ENCODE results near the gene NTN4.
"Not testable (repeated sequence)": the region's sequence is repeated elsewhere in the genome, so short reads cannot be mapped to it uniquely, and the experiment has no call there.

DNA sequence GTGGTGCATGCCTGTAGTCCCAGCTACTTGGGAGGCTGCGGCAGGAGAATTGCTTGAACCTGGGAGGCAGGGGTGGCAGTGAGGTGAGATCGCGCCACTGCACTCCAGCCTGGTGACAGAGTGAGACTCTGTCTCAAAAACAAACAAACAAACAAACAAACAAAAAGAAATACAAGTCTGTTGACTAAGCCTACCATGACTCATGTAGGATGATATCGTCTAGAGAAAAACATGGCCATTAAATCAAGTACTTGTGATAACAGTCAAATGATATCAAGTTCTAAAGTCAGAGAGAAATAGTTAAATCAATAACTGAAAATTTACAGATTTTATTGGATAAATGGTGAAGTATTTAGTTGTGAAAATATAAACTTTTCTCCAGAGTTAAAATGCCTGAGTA lies 21.6 kb upstream of the NTN4 start:
- TF ChIP-seq, protein P1, sequence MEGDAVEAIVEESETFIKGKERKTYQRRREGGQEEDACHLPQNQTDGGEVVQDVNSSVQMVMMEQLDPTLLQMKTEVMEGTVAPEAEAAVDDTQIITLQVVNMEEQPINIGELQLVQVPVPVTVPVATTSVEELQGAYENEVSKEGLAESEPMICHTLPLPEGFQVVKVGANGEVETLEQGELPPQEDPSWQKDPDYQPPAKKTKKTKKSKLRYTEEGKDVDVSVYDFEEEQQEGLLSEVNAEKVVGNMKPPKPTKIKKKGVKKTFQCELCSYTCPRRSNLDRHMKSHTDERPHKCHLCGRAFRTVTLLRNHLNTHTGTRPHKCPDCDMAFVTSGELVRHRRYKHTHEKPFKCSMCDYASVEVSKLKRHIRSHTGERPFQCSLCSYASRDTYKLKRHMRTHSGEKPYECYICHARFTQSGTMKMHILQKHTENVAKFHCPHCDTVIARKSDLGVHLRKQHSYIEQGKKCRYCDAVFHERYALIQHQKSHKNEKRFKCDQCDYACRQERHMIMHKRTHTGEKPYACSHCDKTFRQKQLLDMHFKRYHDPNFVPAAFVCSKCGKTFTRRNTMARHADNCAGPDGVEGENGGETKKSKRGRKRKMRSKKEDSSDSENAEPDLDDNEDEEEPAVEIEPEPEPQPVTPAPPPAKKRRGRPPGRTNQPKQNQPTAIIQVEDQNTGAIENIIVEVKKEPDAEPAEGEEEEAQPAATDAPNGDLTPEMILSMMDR (IDR thresholded peaks at IDR 0.05), result not testable (repeated sequence)
- not testable (repeated sequence) for TF ChIP-seq POLR2A (IDR thresholded peaks at IDR 0.05)
